ENCODE data around the gene CPNE4.

Gene CPNE4

DNA sequence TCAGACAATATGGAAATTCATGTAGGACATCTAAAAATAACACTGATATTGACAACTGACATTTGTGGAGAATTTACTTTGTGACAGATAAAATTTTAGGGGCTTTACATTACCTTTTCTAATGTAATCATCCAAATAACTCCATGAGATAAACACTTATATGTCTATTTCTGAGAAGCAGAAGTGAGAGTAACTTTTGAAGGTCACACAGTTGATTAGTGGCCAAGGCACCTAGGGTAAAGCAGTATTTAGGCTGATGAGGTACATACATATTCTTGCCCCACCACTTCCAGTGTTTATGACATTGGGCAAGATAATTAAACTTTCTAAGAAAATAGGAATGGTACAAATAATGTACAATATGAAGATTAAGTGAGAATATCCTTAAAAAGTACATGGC is 248.4 kb downstream of the CPNE4 start:
- ChIA-PET POLR2A (no interaction called here), CTCF (interaction anchor here (1.9 kb wide), 1 partner anchor 9 kb away, joined by 17 read pairs; no protein-coding TSS in a partner anchor)
- TF ChIP-seq, protein P1, sequence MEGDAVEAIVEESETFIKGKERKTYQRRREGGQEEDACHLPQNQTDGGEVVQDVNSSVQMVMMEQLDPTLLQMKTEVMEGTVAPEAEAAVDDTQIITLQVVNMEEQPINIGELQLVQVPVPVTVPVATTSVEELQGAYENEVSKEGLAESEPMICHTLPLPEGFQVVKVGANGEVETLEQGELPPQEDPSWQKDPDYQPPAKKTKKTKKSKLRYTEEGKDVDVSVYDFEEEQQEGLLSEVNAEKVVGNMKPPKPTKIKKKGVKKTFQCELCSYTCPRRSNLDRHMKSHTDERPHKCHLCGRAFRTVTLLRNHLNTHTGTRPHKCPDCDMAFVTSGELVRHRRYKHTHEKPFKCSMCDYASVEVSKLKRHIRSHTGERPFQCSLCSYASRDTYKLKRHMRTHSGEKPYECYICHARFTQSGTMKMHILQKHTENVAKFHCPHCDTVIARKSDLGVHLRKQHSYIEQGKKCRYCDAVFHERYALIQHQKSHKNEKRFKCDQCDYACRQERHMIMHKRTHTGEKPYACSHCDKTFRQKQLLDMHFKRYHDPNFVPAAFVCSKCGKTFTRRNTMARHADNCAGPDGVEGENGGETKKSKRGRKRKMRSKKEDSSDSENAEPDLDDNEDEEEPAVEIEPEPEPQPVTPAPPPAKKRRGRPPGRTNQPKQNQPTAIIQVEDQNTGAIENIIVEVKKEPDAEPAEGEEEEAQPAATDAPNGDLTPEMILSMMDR (IDR thresholded peaks at IDR 0.05; ENCODE audit: insufficient read depth, low read length, missing control alignments) = no peak
- no peak overlapping the region for H3K4me3 ChIP-seq (ENCODE audit: low read depth, low read length)
- no peak for DNase-seq (ENCODE audit: low read depth, low spot score)

DNA sequence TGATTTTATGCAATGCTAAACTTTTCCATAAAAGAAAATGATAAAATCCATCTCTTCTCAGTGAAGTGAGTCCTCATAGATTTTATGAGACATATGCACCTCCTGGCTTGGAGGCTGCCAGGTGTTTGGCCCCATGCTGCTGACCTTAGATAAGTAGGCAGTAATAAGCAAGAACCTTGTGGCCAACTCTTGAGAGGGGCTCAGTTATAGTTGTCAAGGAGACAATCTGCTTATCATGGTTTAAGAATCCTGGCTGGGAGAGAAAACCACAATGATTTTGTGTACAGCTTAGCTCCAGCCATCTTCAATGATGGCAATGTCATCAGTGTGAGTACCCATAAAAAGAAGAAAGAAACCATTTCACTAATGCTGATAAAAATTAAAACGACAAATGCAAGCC is 252.1 kb downstream of the CPNE4 start:
- ChIA-PET CTCF (interaction anchor here (1.9 kb wide), 1 partner anchor 12 kb away, joined by 22 read pairs; no protein-coding TSS in a partner anchor), POLR2A (no interaction called here)
- no peak for DNase-seq (ENCODE audit: low read depth, low spot score)
- TF ChIP-seq, protein P1 (IDR thresholded peaks at IDR 0.05; ENCODE audit: insufficient read depth, low read length, missing control alignments) = no peak
- no peak overlapping the region for H3K4me3 ChIP-seq (ENCODE audit: low read depth, low read length)

DNA sequence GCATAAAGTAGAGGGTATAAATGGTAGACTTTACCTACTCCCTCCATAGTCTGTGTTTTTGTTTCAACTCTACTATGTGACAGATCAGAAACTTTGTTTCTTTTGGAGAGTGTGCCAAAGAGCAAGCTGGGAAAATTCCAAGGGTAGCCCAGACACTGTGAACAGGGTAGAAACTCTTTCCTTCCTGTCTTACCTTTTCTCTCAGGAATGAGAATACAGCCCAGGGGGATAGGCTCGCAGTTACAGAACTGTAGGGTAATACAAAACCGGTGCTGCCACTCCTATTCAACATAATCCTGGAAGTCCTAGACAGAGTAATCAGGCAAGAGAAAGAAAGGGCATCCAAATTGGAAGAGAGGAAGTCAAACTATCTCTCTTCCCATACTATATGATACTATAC is 256.3 kb downstream of the CPNE4 start:
- POLR2A ChIA-PET = no interaction called here
- no peak for DNase-seq (ENCODE audit: low read depth, low spot score)
- H3K4me3 ChIP-seq (ENCODE audit: low read depth, low read length) = no peak overlapping the region
- CTCF ChIA-PET = interaction anchor here (6.1 kb wide), 1 partner anchor 16 kb away, joined by 38 read pairs; no protein-coding TSS in a partner anchor
- TF ChIP-seq, protein P1 (IDR thresholded peaks at IDR 0.05; ENCODE audit: insufficient read depth, low read length, missing control alignments) = no peak

DNA sequence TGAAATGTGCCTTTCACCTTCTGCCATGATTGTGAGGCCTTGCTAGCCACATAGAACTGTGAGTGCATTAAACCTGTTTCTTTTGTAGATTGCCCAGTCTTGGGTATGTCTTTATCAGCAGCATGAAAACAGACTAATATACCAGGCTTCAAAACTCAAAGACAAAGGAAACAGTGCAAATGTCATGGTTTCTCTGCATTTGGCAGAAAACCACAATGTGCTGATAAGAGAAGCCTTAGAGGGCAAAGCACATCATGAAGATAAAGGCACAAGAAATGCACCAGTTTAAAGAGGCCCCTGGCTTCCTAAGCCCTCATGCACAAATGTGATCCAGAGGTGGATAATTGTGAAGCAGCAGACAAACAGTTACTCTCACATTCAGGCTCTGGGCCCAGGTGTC is 259.2 kb downstream of the CPNE4 start:
- TF ChIP-seq, protein P1 (IDR thresholded peaks at IDR 0.05; ENCODE audit: insufficient read depth, low read length, missing control alignments) = no peak
- no peak overlapping the region for H3K4me3 ChIP-seq (ENCODE audit: low read depth, low read length)
- no peak for DNase-seq (ENCODE audit: low read depth, low spot score)
- ChIA-PET POLR2A (no interaction called here), CTCF (no interaction called here)

DNA sequence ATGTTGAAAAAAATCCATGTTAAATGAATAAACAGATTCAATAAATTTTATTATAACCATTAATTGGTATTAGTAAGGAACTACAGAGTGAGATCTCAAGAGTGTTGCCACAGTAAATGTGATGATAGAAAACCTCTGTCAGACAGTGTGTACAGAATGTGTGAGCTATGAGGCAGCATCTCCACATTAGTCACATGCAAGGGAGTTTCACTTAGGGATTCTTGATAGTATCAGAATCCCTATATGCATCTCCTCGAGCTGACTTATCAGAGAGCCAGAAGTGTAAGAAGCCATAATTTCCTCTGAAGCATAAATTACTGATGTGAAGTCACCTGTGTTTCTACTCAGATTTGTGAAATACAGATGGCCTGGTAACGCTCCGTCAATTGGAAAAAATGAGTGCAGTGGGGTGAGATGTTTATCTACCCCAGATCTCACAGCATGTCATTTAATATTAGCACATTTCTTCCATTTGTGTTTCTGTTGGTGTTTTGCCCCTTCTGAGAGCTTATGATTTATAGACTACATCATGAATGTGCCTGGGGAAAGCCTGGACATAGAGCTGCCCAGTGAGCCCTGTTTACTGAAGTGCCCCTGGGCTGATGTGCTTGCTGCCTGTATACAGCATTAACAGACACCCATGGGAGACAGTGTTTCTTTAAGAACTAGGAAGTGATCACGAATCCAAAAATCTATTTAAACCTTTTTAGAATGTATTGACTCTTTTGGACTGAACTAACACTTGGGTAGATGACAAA is 262.4 kb downstream of the CPNE4 start:
- ChIA-PET CTCF (no interaction called here), POLR2A (no interaction called here)
- DNase-seq (ENCODE audit: low read depth, low spot score) = no peak
- no peak overlapping the region for H3K4me3 ChIP-seq (ENCODE audit: low read depth, low read length)
- TF ChIP-seq, protein P1 (IDR thresholded peaks at IDR 0.05; ENCODE audit: insufficient read depth, low read length, missing control alignments) = no peak

DNA sequence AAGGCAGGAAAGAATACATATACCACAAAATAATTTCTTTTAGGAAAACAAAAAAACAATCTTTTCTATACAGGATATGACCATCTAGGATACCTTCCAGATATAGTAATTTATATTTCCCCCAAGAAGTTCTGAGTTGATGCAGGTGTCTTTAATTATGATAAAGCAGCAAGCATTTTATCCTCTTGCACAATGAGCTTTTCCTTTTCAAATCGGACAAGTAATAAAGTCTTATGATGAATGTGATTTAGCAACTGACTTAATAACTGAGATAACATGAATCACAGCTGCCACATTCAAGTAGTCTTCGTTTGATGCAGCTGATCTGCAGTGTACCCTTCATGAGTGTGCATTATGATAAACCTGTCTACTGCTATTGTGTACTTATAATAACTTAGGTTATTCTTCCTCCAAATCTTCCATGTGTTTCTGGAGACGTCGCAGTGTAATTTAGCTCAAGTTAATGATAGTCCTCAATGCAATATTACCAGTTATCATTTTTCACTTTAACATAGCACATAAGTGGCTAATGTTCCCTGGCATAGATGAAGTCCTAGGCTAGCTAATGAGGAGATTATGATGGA is 271.7 kb downstream of the CPNE4 start:
- no peak overlapping the region for H3K4me3 ChIP-seq (ENCODE audit: low read depth, low read length)
- CTCF ChIA-PET = no interaction called here
- TF ChIP-seq, protein P1 (IDR thresholded peaks at IDR 0.05; ENCODE audit: insufficient read depth, low read length, missing control alignments) = no peak
- no peak for DNase-seq (ENCODE audit: low read depth, low spot score)
- POLR2A ChIA-PET = interaction anchor here (0.6 kb wide), 1 partner anchor 64 kb away, joined by 3 read pairs; no protein-coding TSS in a partner anchor

Measured in AG04449 (cell line).